Sciatic nerve (tissue), 1 donor: ENCODE data around the gene SS18. TPM values are rescaled to one million over a fixed set of nuclear protein-coding genes. Genes with fewer than 3 reads are reported as not detected.

Experiments
- total RNA-seq: library from RNA; stranded (reverse); fragmentation: NEBNext Ultra II Directional; extraction: Animal tissue kit (Norgen Biotek cat#: 25700); gene quantifications from one replicate; pipeline ENCODE4 v1.2.1, GENCODE V29; 2021
- donor health status: DM: no; HTN: no; CAD: no.

SS18 gene
- total RNA-seq, 1 donor from 2014 or later, result 82.8 TPM

Other genes with a start within 250 kb of the SS18 start
- not detected for gene PSMA8, start 43.3 kb upstream of the SS18 start, total RNA-seq
- 5.5 TPM for gene TAF4B, start 135.8 kb upstream of the SS18 start, total RNA-seq